ENCODE measurements around the gene VAT1L. TPM values are rescaled to one million over a fixed set of nuclear protein-coding genes. Genes with fewer than 3 reads are reported as not detected.

Gene VAT1L
- total RNA-seq, 4 donors from 2014 or later, result 0.80 to 1.4 (median 1.2) TPM

GRCh38 chr16:77972062-77972392 lies 183.7 kb downstream of the VAT1L start:
- Histone ChIP-seq H3K27me3 (no peaks in the 10 kb centered on the region), H3K4me3 (no peak overlapping the region), H3K36me3 (no peaks in the 10 kb centered on the region), H3K9me3 (no peaks in the 10 kb centered on the region), H3K4me1 (no peaks in the 10 kb centered on the region), H3K27ac (no peak overlapping the region)
- intact Hi-C loops (cut with DNase I; ENCODE audit: low total_unique reads), result no loop called here
- in situ Hi-C loops (cut with MboI; ENCODE audit: low pct_ligation_motif_present in 1 of 4, low pct_unique_long_range_greater_than_20kb in 1 of 4, low sequenced_read_pairs in 3 of 4), result loop anchor here (5.0 to 10.0 kb wide), 2 partner anchors 295 to 297 kb away; no protein-coding TSS in a partner anchor
- TF ChIP-seq POLR2AphosphoS5 (IDR thresholded peaks at IDR 0.05) (no peak), CTCF (IDR thresholded peaks at IDR 0.05) (no peak), EP300 (IDR thresholded peaks at IDR 0.05; ENCODE audit: low read depth) (no peak), POLR2A (IDR thresholded peaks at IDR 0.05) (no peak)
- DNase-seq, result no peak
- WGBS, 2 donors (ENCODE audit: low coverage in 1 of 2), result 38 to 63% methylated on average over 1 of the region's 1 CpG

- Histone ChIP-seq H3K36me3 (no peaks in the 10 kb centered on the region), H3K27ac (no peak overlapping the region), H3K9me3 (no peaks in the 10 kb centered on the region), H3K4me1 (no peaks in the 10 kb centered on the region), H3K4me3 (no peak overlapping the region), H3K27me3 (no peaks in the 10 kb centered on the region)
- in situ Hi-C loops (cut with MboI; ENCODE audit: low pct_ligation_motif_present in 1 of 4, low pct_unique_long_range_greater_than_20kb in 1 of 4, low sequenced_read_pairs in 3 of 4) (loop anchor here (5.0 to 10.0 kb wide), 2 partner anchors 298 to 300 kb away; no protein-coding TSS in a partner anchor), intact Hi-C loops (cut with DNase I; ENCODE audit: low total_unique reads) (no loop called here)
- TF ChIP-seq CTCF (IDR thresholded peaks at IDR 0.05) (no peak), POLR2A (IDR thresholded peaks at IDR 0.05) (no peak), POLR2AphosphoS5 (IDR thresholded peaks at IDR 0.05) (no peak), EP300 (IDR thresholded peaks at IDR 0.05; ENCODE audit: low read depth) (no peak)
- no peak for DNase-seq
- 74 to 75% methylated on average over 5 of the region's 5 CpGs for WGBS, 2 donors (ENCODE audit: low coverage in 1 of 2)
These were observed 186.5 kb downstream of the VAT1L start for GRCh38 chr16:77974883-77975282.

GRCh38 chr16:77975942-77976341 lies 187.6 kb downstream of the VAT1L start:
- Histone ChIP-seq H3K27me3 (no peaks in the 10 kb centered on the region), H3K4me3 (no peak overlapping the region), H3K27ac (no peak overlapping the region), H3K4me1 (no peaks in the 10 kb centered on the region), H3K9me3 (no peaks in the 10 kb centered on the region), H3K36me3 (no peaks in the 10 kb centered on the region)
- TF ChIP-seq EP300 (IDR thresholded peaks at IDR 0.05; ENCODE audit: low read depth) (no peak), CTCF (IDR thresholded peaks at IDR 0.05) (no peak), POLR2AphosphoS5 (IDR thresholded peaks at IDR 0.05) (no peak), POLR2A (IDR thresholded peaks at IDR 0.05) (no peak)
- in situ Hi-C loops (cut with MboI; ENCODE audit: low pct_ligation_motif_present in 1 of 4, low pct_unique_long_range_greater_than_20kb in 1 of 4, low sequenced_read_pairs in 3 of 4) (loop anchor here in 1 of 4 donors (10.0 kb wide), 1 partner anchor 301 kb away; no protein-coding TSS in a partner anchor), intact Hi-C loops (cut with DNase I; ENCODE audit: low total_unique reads) (no loop called here)
- WGBS, 2 donors (ENCODE audit: low coverage in 1 of 2), result 40 to 46% methylated on average over 3 of the region's 3 CpGs
- no peak for DNase-seq

GRCh38 chr16:77977339-77977738 lies 189.0 kb downstream of the VAT1L start:
- Histone ChIP-seq H3K4me3 (no peak overlapping the region), H3K4me1 (no peaks in the 10 kb centered on the region), H3K27ac (no peak overlapping the region), H3K27me3 (no peaks in the 10 kb centered on the region), H3K9me3 (no peaks in the 10 kb centered on the region), H3K36me3 (no peaks in the 10 kb centered on the region)
- TF ChIP-seq EP300 (IDR thresholded peaks at IDR 0.05; ENCODE audit: low read depth) (no peak), POLR2A (IDR thresholded peaks at IDR 0.05) (no peak), POLR2AphosphoS5 (IDR thresholded peaks at IDR 0.05) (no peak), CTCF (IDR thresholded peaks at IDR 0.05) (no peak)
- 45 to 66% methylated on average over 2 to 5 of the region's 5 CpGs for WGBS, 2 donors (ENCODE audit: low coverage in 1 of 2)
- in situ Hi-C loops (cut with MboI; ENCODE audit: low pct_ligation_motif_present in 1 of 4, low pct_unique_long_range_greater_than_20kb in 1 of 4, low sequenced_read_pairs in 3 of 4), result loop anchor here in 1 of 4 donors (10.0 kb wide), 1 partner anchor 303 kb away; no protein-coding TSS in a partner anchor
- DNase-seq, result no peak
- intact Hi-C loops (cut with DNase I; ENCODE audit: low total_unique reads), result no loop called here
